ENCODE data around the gene SYPL2.
A peak's percentile ranks its signal among the peaks of the same experiment; 100 is the strongest.

SYPL2 gene

GRCh38 chr1:109521002-109521951 lies 54.9 kb downstream of the SYPL2 start:
- DNase-seq: no peak

GRCh38 chr1:109522026-109522425 lies 55.7 kb downstream of the SYPL2 start:
- no peak for DNase-seq

GRCh38 chr1:109523706-109524105 lies 57.4 kb downstream of the SYPL2 start:
- no peak for DNase-seq

GRCh38 chr1:109527098-109527811 lies 60.9 kb downstream of the SYPL2 start:
- no peak for DNase-seq

GRCh38 chr1:109527846-109528695 lies 61.7 kb downstream of the SYPL2 start:
- peak in 1 of 2 experiments; percentile 70 for DNase-seq

- DNase-seq: no peak
These were observed 62.4 kb downstream of the SYPL2 start for GRCh38 chr1:109528712-109529111.

GRCh38 chr1:109529881-109530456 lies 63.6 kb downstream of the SYPL2 start:
- DNase-seq: peak in 1 of 2 experiments; percentile 62

GRCh38 chr1:109530457-109531087 lies 64.2 kb downstream of the SYPL2 start:
- DNase-seq: peak; percentile 69 to 84

GRCh38 chr1:109531380-109531779 lies 65.0 kb downstream of the SYPL2 start:
- no peak for DNase-seq

All from NCI-H446 (cell line).